ENCODE measurements around the gene EHF. TPM values are rescaled to one million over a fixed set of nuclear protein-coding genes. Genes with fewer than 3 reads are reported as not detected.
"Not testable (repeated sequence)": the region's sequence is repeated elsewhere in the genome, so short reads cannot be mapped to it uniquely, and the experiment has no call there.

EHF gene
- total RNA-seq, 1 experiment from 2014 or later, result 118 TPM

- peaks cover 10% of the 10 kb centered on the region; the same call in 1 of the 2 replicates for H3F3A ChIP-seq (ENCODE audit: insufficient read depth, low read depth)
- H3K4me1 ChIP-seq (replicated peaks; ENCODE audit: insufficient read depth), result peaks cover 35% of the 10 kb centered on the region
- BruUV-seq (replicated peaks), result no TSS peak
- intact Hi-C loops (cut with micrococcal nuclease; ENCODE audit: unreplicated experiment), result loop anchor here (2.0 to 10.0 kb wide), 5 partner anchors 22 to 805 kb away; partner anchors contain the start of gene ELF5
- no peak for DNase-seq
- H2AFZ ChIP-seq, result no peak overlapping the region
- no peaks in the 10 kb centered on the region for H3K79me2 ChIP-seq (ENCODE audit: low read depth)
- H3K4me3 ChIP-seq, result no peak overlapping the region
- H3K27ac ChIP-seq, result no peak overlapping the region
- POLR2A ChIA-PET (ENCODE audit: unreplicated experiment), result interaction anchor here (0.6 kb wide), 1 partner anchor 330 kb away, joined by 4 read pairs; no protein-coding TSS in a partner anchor
- H3K27me3 ChIP-seq (ENCODE audit: insufficient read depth, low read depth), result no peaks in the 10 kb centered on the region
- no peaks in the 10 kb centered on the region for H4K20me1 ChIP-seq (ENCODE audit: insufficient read depth)
- H3K4me2 ChIP-seq, result no peak overlapping the region
- 0 out of 2 replicates have a peak, but pooled peaks cover 4% of the 10 kb centered on the region for H3K9me3 ChIP-seq (ENCODE audit: insufficient read depth, low read depth)
- no peaks in the 10 kb centered on the region for H3K9me2 ChIP-seq (ENCODE audit: insufficient read depth)
- no peak for TF ChIP-seq CTCF (conservative IDR thresholded peaks at IDR 0.05)
- TF ChIP-seq EZH2 (IDR thresholded peaks at IDR 0.05; ENCODE audit: low read depth), result no peak
- no peaks in the 10 kb centered on the region for H3K36me3 ChIP-seq (ENCODE audit: low read depth)
- CTCF ChIA-PET, result interaction anchor here (0.6 to 2.3 kb wide), 6 partner anchors 13 to 312 kb away, joined by 3 to 6 read pairs (median 4); no protein-coding TSS in a partner anchor
Measured at GRCh38 chr11:34587282-34587677, 33.6 kb upstream of the EHF start.

- no TSS peak for BruUV-seq (replicated peaks)
- POLR2A ChIA-PET (ENCODE audit: unreplicated experiment), result no interaction called here
- Histone ChIP-seq H3K4me3 (no peak overlapping the region), H3F3A (ENCODE audit: insufficient read depth, low read depth) (peaks cover 10% of the 10 kb centered on the region; the same call in 1 of the 2 replicates), H3K4me2 (no peak overlapping the region), H3K79me2 (ENCODE audit: low read depth) (no peaks in the 10 kb centered on the region), H3K27me3 (ENCODE audit: insufficient read depth, low read depth) (no peaks in the 10 kb centered on the region), H3K9me2 (ENCODE audit: insufficient read depth) (no peaks in the 10 kb centered on the region), H3K27ac (no peak overlapping the region), H3K36me3 (ENCODE audit: low read depth) (no peaks in the 10 kb centered on the region), H4K20me1 (ENCODE audit: insufficient read depth) (no peaks in the 10 kb centered on the region), H2AFZ (no peak overlapping the region), H3K4me1 (replicated peaks; ENCODE audit: insufficient read depth) (peaks cover 35% of the 10 kb centered on the region), H3K9me3 (ENCODE audit: insufficient read depth, low read depth) (no peaks in the 10 kb centered on the region)
- TF ChIP-seq CTCF (conservative IDR thresholded peaks at IDR 0.05) (no peak), EZH2 (IDR thresholded peaks at IDR 0.05; ENCODE audit: low read depth) (no peak)
- no peak for DNase-seq
- CTCF ChIA-PET, result interaction anchor here (0.6 kb wide), 1 partner anchor 52 kb away, joined by 4 read pairs; no protein-coding TSS in a partner anchor
- intact Hi-C loops (cut with micrococcal nuclease; ENCODE audit: unreplicated experiment), result loop anchor here (5.0 to 10.0 kb wide), 3 partner anchors 76 to 804 kb away; partner anchors contain the start of gene ELF5
Measured at GRCh38 chr11:34588023-34588422, 32.9 kb upstream of the EHF start.

- no peak for TF ChIP-seq CTCF (conservative IDR thresholded peaks at IDR 0.05)
- TF ChIP-seq EZH2 (IDR thresholded peaks at IDR 0.05; ENCODE audit: low read depth), result no peak
- no peak overlapping the region for H3K4me2 ChIP-seq
- peaks cover 2% of the 10 kb centered on the region; the same call in 1 of the 2 replicates for H3K9me3 ChIP-seq (ENCODE audit: insufficient read depth, low read depth)
- no peaks in the 10 kb centered on the region for H3K79me2 ChIP-seq (ENCODE audit: low read depth)
- no peak overlapping the region for H3K27ac ChIP-seq
- H3K4me3 ChIP-seq, result no peak overlapping the region
- POLR2A ChIA-PET (ENCODE audit: unreplicated experiment), result no interaction called here
- no peaks in the 10 kb centered on the region for H3K27me3 ChIP-seq (ENCODE audit: insufficient read depth, low read depth)
- intact Hi-C loops (cut with micrococcal nuclease; ENCODE audit: unreplicated experiment), result loop anchor here (5.0 to 10.0 kb wide), 3 partner anchors 76 to 804 kb away; partner anchors contain the start of gene ELF5
- H3F3A ChIP-seq (ENCODE audit: insufficient read depth, low read depth), result peaks cover 10% of the 10 kb centered on the region; the same call in 1 of the 2 replicates
- H2AFZ ChIP-seq, result no peak overlapping the region
- no peaks in the 10 kb centered on the region for H3K9me2 ChIP-seq (ENCODE audit: insufficient read depth)
- no peaks in the 10 kb centered on the region for H3K36me3 ChIP-seq (ENCODE audit: low read depth)
- CTCF ChIA-PET, result no interaction called here
- H4K20me1 ChIP-seq (ENCODE audit: insufficient read depth), result no peaks in the 10 kb centered on the region
- BruUV-seq (replicated peaks), result no TSS peak
- no peak for DNase-seq
- peaks cover 35% of the 10 kb centered on the region for H3K4me1 ChIP-seq (replicated peaks; ENCODE audit: insufficient read depth)
Measured at GRCh38 chr11:34588701-34589100, 32.2 kb upstream of the EHF start.

- CTCF ChIA-PET, result interaction anchor here (0.6 kb wide), 1 partner anchor 99 kb away, joined by 6 read pairs; no protein-coding TSS in a partner anchor
- POLR2A ChIA-PET (ENCODE audit: unreplicated experiment); H3K9me2 ChIP-seq (ENCODE audit: insufficient read depth); H3K4me2 ChIP-seq; BruUV-seq (replicated peaks); H3K79me2 ChIP-seq (ENCODE audit: low read depth); H3K36me3 ChIP-seq (ENCODE audit: low read depth); H4K20me1 ChIP-seq (ENCODE audit: insufficient read depth); H3K27me3 ChIP-seq (ENCODE audit: insufficient read depth, low read depth); H2AFZ ChIP-seq; H3K27ac ChIP-seq; H3K4me3 ChIP-seq; DNase-seq; H3K9me3 ChIP-seq (ENCODE audit: insufficient read depth, low read depth): not testable (repeated sequence)
- Histone ChIP-seq H3F3A (ENCODE audit: insufficient read depth, low read depth) (peaks cover 10% of the 10 kb centered on the region; the same call in 1 of the 2 replicates), H3K4me1 (replicated peaks; ENCODE audit: insufficient read depth) (peaks cover 35% of the 10 kb centered on the region)
- intact Hi-C loops (cut with micrococcal nuclease; ENCODE audit: unreplicated experiment), result loop anchor here (5.0 to 10.0 kb wide), 3 partner anchors 77 to 803 kb away; partner anchors contain the start of gene ELF5
Measured at GRCh38 chr11:34589177-34589576, 31.7 kb upstream of the EHF start.

Measured in PC-9 (cell line).